PC-3 (cell line): Measurements from ENCODE around the gene LPCAT1.

ENCODE experiments used
- CTCF ChIP-seq: fragments of 300-600 bp; sonication (generic); conservative IDR thresholded peaks from 2 replicates; pipeline ENCODE4 v1.5.1; 2017; ENCODE audit warnings: antibody characterized with exemption, low read depth, mild to moderate bottlenecking, low read length
- EZH2 ChIP-seq: fragments of 300-600 bp; sonication (generic); IDR thresholded peaks from one replicate; pipeline ENCODE4 v1.6.1; 2017; ENCODE audit warnings: antibody characterized with exemption, mild to moderate bottlenecking, low read length; ENCODE audit not compliant: unreplicated experiment
- EZH2phosphoT487 ChIP-seq: fragments of 300-600 bp; sonication (generic); IDR thresholded peaks from 2 replicates; pipeline ENCODE4 v1.6.1; 2018; ENCODE audit warnings: mild to moderate bottlenecking, antibody characterized with exemption, low read length, borderline replicate concordance

GRCh38 chr5:1413211-1413610 lies 110.5 kb downstream of the LPCAT1 start:
- TF ChIP-seq CTCF (no peak), EZH2phosphoT487 (no peak), EZH2 (no peak)
